HG03159 (cell line): ENCODE measurements around the gene IL5RA.
A peak's percentile ranks its signal among the peaks of the same experiment; 100 is the strongest.

Experiments used
- ATAC-seq: cut with Tn5 transposase; IDR thresholded peaks from one replicate; pipeline ENCODE4 v1.9.1; 2021; ENCODE audit warnings: mild to moderate bottlenecking, moderate library complexity; ENCODE audit not compliant: unreplicated experiment

IL5RA gene

GRCh38 chr3:3069723-3070122 lies 40.5 kb downstream of the IL5RA start:
- no peak for ATAC-seq

GRCh38 chr3:3068358-3068881 lies 41.8 kb downstream of the IL5RA start:
- ATAC-seq, result no peak

- no peak for ATAC-seq
These were observed 43.3 kb downstream of the IL5RA start for GRCh38 chr3:3066910-3067309.

GRCh38 chr3:3066378-3066777 lies 43.8 kb downstream of the IL5RA start:
- ATAC-seq, result peak; percentile 68

- no peak for ATAC-seq
These were observed 44.3 kb downstream of the IL5RA start for GRCh38 chr3:3065876-3066275.

GRCh38 chr3:3064297-3064696 lies 45.9 kb downstream of the IL5RA start:
- no peak for ATAC-seq

- no peak for ATAC-seq
These were observed 50.5 kb downstream of the IL5RA start for GRCh38 chr3:3059645-3060044.

- no peak for ATAC-seq
These were observed 56.2 kb downstream of the IL5RA start for GRCh38 chr3:3053974-3054373.

GRCh38 chr3:3038201-3038991 lies 71.8 kb downstream of the IL5RA start:
- ATAC-seq, result no peak

- no peak for ATAC-seq
These were observed 73.0 kb downstream of the IL5RA start for GRCh38 chr3:3037156-3037555.

GRCh38 chr3:3031326-3031725 lies 78.8 kb downstream of the IL5RA start:
- no peak for ATAC-seq

GRCh38 chr3:3027976-3028567 lies 82.1 kb downstream of the IL5RA start:
- peak; percentile 98 for ATAC-seq

GRCh38 chr3:3023111-3023745 lies 86.9 kb downstream of the IL5RA start:
- no peak for ATAC-seq

GRCh38 chr3:3020209-3020608 lies 90.0 kb downstream of the IL5RA start:
- no peak for ATAC-seq
